Measurements from ENCODE around the gene COL16A1. TPM values are rescaled to one million over a fixed set of nuclear protein-coding genes. Genes with fewer than 3 reads are reported as not detected.

The COL16A1 gene
- total and polyA plus RNA-seq, 2 of the 13 experiments (the other 11 are each of a cell fraction or from before 2014, with no cell fraction given), result 4.3 to 12.2 TPM

DNA sequence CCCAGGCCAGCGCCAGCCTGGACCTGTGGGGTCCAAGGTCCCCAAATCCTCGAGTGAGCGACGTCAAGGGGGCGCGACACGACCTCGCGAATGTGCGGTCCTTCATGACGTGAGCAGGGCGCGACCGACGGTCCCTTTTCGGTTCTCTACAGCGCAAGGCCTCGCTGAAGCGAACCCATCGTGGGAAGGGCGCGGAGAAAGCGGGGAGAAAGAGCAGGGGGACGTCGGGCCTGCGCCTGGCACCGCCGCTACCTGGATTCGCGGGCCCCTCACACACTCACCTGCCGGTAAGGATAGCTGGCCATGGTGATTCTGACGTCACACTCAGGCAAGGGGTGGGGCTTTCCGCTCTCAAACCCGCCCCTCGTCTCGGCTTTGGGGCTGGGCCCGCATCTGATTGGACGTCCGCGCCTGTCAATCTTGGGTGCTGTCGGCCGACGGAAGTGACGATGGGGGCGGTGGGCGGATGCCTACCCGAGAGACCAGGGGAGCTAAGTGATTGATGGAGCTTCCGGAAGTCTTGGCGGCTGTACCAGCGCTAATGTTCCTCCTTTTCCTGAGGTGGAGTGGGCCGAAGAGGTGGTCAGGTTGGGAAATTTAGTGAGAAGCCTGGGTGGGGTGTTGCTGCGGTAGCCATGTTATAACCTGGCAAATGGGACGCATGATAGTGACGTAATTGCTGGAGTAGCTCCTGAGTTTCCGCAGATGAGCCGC, 59.1 kb downstream of the COL16A1 start, which contains the start of gene PEF1 (continued):
- TF ChIP-seq, protein P1, sequence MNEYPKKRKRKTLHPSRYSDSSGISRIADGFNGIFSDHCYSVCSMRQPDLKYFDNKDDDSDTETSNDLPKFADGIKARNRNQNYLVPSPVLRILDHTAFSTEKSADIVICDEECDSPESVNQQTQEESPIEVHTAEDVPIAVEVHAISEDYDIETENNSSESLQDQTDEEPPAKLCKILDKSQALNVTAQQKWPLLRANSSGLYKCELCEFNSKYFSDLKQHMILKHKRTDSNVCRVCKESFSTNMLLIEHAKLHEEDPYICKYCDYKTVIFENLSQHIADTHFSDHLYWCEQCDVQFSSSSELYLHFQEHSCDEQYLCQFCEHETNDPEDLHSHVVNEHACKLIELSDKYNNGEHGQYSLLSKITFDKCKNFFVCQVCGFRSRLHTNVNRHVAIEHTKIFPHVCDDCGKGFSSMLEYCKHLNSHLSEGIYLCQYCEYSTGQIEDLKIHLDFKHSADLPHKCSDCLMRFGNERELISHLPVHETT (CRISPR knock-in tag; conservative IDR thresholded peaks at IDR 0.05), result no peak
- TF ChIP-seq TBX2 (CRISPR knock-in tag; IDR thresholded peaks at IDR 0.05; ENCODE audit: borderline replicate concordance), result peak; percentile 79
- TF ChIP-seq ZNF430 (CRISPR knock-in tag; IDR thresholded peaks at IDR 0.05), result no peak
- TF ChIP-seq ZNF513 (CRISPR knock-in tag; conservative IDR thresholded peaks at IDR 0.05), result no peak
- TF ChIP-seq ZFY (CRISPR knock-in tag; IDR thresholded peaks at IDR 0.05), result peak; percentile 89
- TF ChIP-seq FOXC1 (CRISPR knock-in tag; IDR thresholded peaks at IDR 0.05; ENCODE audit: borderline replicate concordance), result peak; percentile 94
- no peak for TF ChIP-seq RFX3 (CRISPR knock-in tag; IDR thresholded peaks at IDR 0.05)
- no peak; the same call in 1 of the 2 replicates for TF ChIP-seq RNF2 (conservative IDR thresholded peaks at IDR 0.05; ENCODE audit: low read depth)
- no peak for TF ChIP-seq ZNF232 (CRISPR knock-in tag; IDR thresholded peaks at IDR 0.05; ENCODE audit: borderline replicate concordance)
- TF ChIP-seq MLX (CRISPR knock-in tag; IDR thresholded peaks at IDR 0.05), result peak; percentile 59; the same call in 1 of the 2 replicates
- TF ChIP-seq ZNF317 (CRISPR knock-in tag; IDR thresholded peaks at IDR 0.05), result peak; percentile 54; the same call in 1 of the 2 replicates
- TF ChIP-seq AGO1 (IDR thresholded peaks at IDR 0.05; ENCODE audit: low read depth, low read length, poor library complexity, severe bottlenecking), result no peak
- TF ChIP-seq ZNF567 (CRISPR knock-in tag; IDR thresholded peaks at IDR 0.05; ENCODE audit: borderline replicate concordance), result no peak
- peak; percentile 32; the same call in 1 of the 2 replicates for TF ChIP-seq HNF1A (IDR thresholded peaks at IDR 0.05; ENCODE audit: low read depth)
- peak; percentile 70 for TF ChIP-seq HNF1A (CRISPR knock-in tag; IDR thresholded peaks at IDR 0.05; ENCODE audit: borderline replicate concordance)
- TF ChIP-seq, protein P2, sequence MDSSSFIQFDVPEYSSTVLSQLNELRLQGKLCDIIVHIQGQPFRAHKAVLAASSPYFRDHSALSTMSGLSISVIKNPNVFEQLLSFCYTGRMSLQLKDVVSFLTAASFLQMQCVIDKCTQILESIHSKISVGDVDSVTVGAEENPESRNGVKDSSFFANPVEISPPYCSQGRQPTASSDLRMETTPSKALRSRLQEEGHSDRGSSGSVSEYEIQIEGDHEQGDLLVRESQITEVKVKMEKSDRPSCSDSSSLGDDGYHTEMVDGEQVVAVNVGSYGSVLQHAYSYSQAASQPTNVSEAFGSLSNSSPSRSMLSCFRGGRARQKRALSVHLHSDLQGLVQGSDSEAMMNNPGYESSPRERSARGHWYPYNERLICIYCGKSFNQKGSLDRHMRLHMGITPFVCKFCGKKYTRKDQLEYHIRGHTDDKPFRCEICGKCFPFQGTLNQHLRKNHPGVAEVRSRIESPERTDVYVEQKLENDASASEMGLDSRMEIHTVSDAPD (CRISPR knock-in tag; IDR thresholded peaks at IDR 0.05), result no peak; the same call in 1 of the 2 replicates
- TF ChIP-seq IKZF1 (IDR thresholded peaks at IDR 0.05), result no peak
- TF ChIP-seq ZFP36L1 (CRISPR knock-in tag; IDR thresholded peaks at IDR 0.05), result peak; percentile 29; the same call in 1 of the 2 replicates
- no peak for TF ChIP-seq ATAD3A (CRISPR knock-in tag; IDR thresholded peaks at IDR 0.05)
- TF ChIP-seq NBN (conservative IDR thresholded peaks at IDR 0.05), result no peak
- TF ChIP-seq ZNF775 (CRISPR knock-in tag; IDR thresholded peaks at IDR 0.05; ENCODE audit: borderline replicate concordance), result no peak
